Mammary epithelial cell (primary cell): Measurements from ENCODE around the gene CEP89.
"Not testable (repeated sequence)": the region's sequence is repeated elsewhere in the genome, so short reads cannot be mapped to it uniquely, and the experiment has no call there.

Experiments used
- CTCF ChIP-seq, 2 donors: IDR thresholded peaks in 1 of 2; conservative IDR thresholded peaks in 1 of 2; 2 replicates each; pipeline ENCODE4 v1.5.1; 2011 to 2012; ENCODE audit warnings: inconsistent platforms in 2 of 2, low read length in 2 of 2, mild to moderate bottlenecking in 2 of 2, control low read depth in 1 of 2, low read depth in 1 of 2; ENCODE audit not compliant: insufficient read depth in 1 of 2; ENCODE audit errors: extremely low read depth in 1 of 2
- EZH2 ChIP-seq: IDR thresholded peaks from 2 replicates; pipeline ENCODE4 v1.6.1; 2012; ENCODE audit warnings: low read length, inconsistent platforms, borderline replicate concordance

- not testable (repeated sequence) for TF ChIP-seq CTCF (conservative IDR thresholded peaks at IDR 0.05 in 1 of 2, IDR thresholded peaks at IDR 0.05 in 1 of 2; ENCODE audit: extremely low read depth in 1 of 2, insufficient read depth in 1 of 2, low read depth in 1 of 2, low read length in 2 of 2); EZH2
Measured at GRCh38 chr19:32885255-32885654, 86.5 kb downstream of the CEP89 start.
